K562 (cell line): ENCODE data around the gene PLXNB2. TPM values are rescaled to one million over a fixed set of nuclear protein-coding genes. Genes with fewer than 3 reads are reported as not detected.

Experiments used
- ATAC-seq: fragments of 200-7000 bp; cut with Tn5 transposase; 3 replicates; pipeline ENCODE4 v1.9.1; 2020; ENCODE audit warnings: moderate library complexity
- BruUV-seq: library from RNA; stranded (reverse); fragments of 400-500 nt; replicated peaks from 2 replicates; lab custom pipeline; 2021; lab: Mats Ljungman, UMichigan
- CTCF ChIA-PET: fragments of 300-600 bp; formaldehyde crosslinking; extraction: SDS; loops from one replicate; lab custom pipeline; 2021; ENCODE audit warnings: low intra/inter-chr PET ratio; lab: Yijun Ruan, JAX
- POLR2A ChIA-PET: fragments of 300-600, 350-650 bp; sonication (Branson Sonifier 250); formaldehyde crosslinking; extraction: SDS; loops from one replicate; lab custom pipeline; 2021; ENCODE audit warnings: antibody characterized with exemption, inconsistent platforms; lab: Yijun Ruan, JAX
- DNase-seq, 4 experiments: peaks; one replicate each; pipeline versions ENCODE4 v3.0.0 to v3.0.0-alpha.2; 2011 to 2018; ENCODE audit warnings: low spot score in 3 of 4, mixed read lengths in 3 of 4; ENCODE audit errors: extremely low read depth in 1 of 4
- FAIRE-seq: peaks from 2 replicates; lab custom pipeline; 2011; peaks lifted over from hg19 to GRCh38; lab: Jason Lieb, UNC
- H2AFZ ChIP-seq: 2 replicates; pipeline ENCODE4 v1.6.0; 2011; ENCODE audit warnings: low read depth, low read length, control low read depth, inconsistent platforms
- H3K27ac ChIP-seq: fragments of 200-600 bp; 3 replicates; pipeline ENCODE4 v1.8.0; 2011; ENCODE audit warnings: low read depth, mild to moderate bottlenecking, control low read depth, inconsistent platforms, low read length, moderate library complexity, mixed read lengths; ENCODE audit errors: extremely low read depth
- H3K27me3 ChIP-seq, 2 experiments: fragments of 300-600 bp in 1 of 2; 2 replicates in 1 of 2; 3 replicates in 1 of 2; pipeline versions ENCODE4 v1.6.0 to v1.8.0; 2011; ENCODE audit warnings: inconsistent platforms in 2 of 2, low read length in 2 of 2, mild to moderate bottlenecking in 1 of 2, mixed read lengths in 1 of 2, moderate library complexity in 1 of 2; ENCODE audit not compliant: control insufficient read depth in 2 of 2, insufficient read depth in 2 of 2
- H3K36me3 ChIP-seq: fragments of 300-600 bp; 3 replicates; pipeline ENCODE4 v1.8.0; 2011; ENCODE audit warnings: mild to moderate bottlenecking, low read length, inconsistent platforms; ENCODE audit not compliant: control insufficient read depth, insufficient read depth
- H3K4me1 ChIP-seq, 2 experiments: fragments of 200-600 bp in 1 of 2; replicated peaks in 1 of 2; 2 replicates in 1 of 2; 3 replicates in 1 of 2; pipeline versions ENCODE4 v1.5.1 to v1.8.0; 2011; ENCODE audit warnings: inconsistent platforms in 2 of 2, low read length in 2 of 2, mild to moderate bottlenecking in 1 of 2, mixed read lengths in 1 of 2, moderate library complexity in 1 of 2; ENCODE audit not compliant: control insufficient read depth in 2 of 2, insufficient read depth in 2 of 2
- H3K4me2 ChIP-seq: 2 replicates; pipeline ENCODE4 v1.6.1; 2011; ENCODE audit warnings: low read length, control low read depth, inconsistent platforms, mixed read lengths; ENCODE audit not compliant: insufficient read depth
- H3K4me3 ChIP-seq: fragments of 200-600 bp; sonication (generic), shearing (Covaris generic); 2 replicates; pipeline ENCODE4 v1.5.1; 2016; ENCODE audit warnings: control low read depth, inconsistent platforms
- H3K79me2 ChIP-seq: fragments of 200-600 bp; 3 replicates; pipeline ENCODE4 v1.8.0; 2011; ENCODE audit warnings: low read length, inconsistent platforms; ENCODE audit not compliant: control insufficient read depth, insufficient read depth
- H3K9ac ChIP-seq, 2 experiments: 2 replicates each; pipeline versions ENCODE4 v1.6.0 to v1.6.1; 2011; ENCODE audit warnings: low read depth in 2 of 2, low read length in 2 of 2, control low read depth in 1 of 2, inconsistent platforms in 1 of 2, mild to moderate bottlenecking in 1 of 2, mixed read lengths in 1 of 2; ENCODE audit not compliant: insufficient read depth in 1 of 2
- H3K9me1 ChIP-seq: one replicate; pipeline ENCODE4 v1.6.0; 2011; ENCODE audit warnings: inconsistent platforms, mild to moderate bottlenecking, low read length, moderate library complexity; ENCODE audit not compliant: control insufficient read depth, insufficient read depth
- H3K9me3 ChIP-seq: replicated peaks from 2 replicates; pipeline ENCODE4 v1.5.1; 2011; ENCODE audit warnings: low read depth, low read length, inconsistent platforms; ENCODE audit not compliant: control insufficient read depth, insufficient read depth
- H4K20me1 ChIP-seq: replicated peaks from 2 replicates; pipeline ENCODE4 v1.6.1; 2011; ENCODE audit warnings: low read length, inconsistent platforms, mixed read lengths; ENCODE audit not compliant: control insufficient read depth, insufficient read depth
- ATF4 ChIP-seq: fragments of 450-650 bp; formaldehyde crosslinking; IDR thresholded peaks from 2 replicates; pipeline ENCODE4 v1.4.0; 2022; ENCODE audit warnings: mild to moderate bottlenecking, moderate library complexity
- BHLHE40 ChIP-seq: IDR thresholded peaks from 2 replicates; pipeline ENCODE4 v1.6.1; 2011; ENCODE audit warnings: low read length, improper control_type of control experiment
- CTCFL ChIP-seq: IDR thresholded peaks from 2 replicates; pipeline ENCODE4 v1.6.1; 2011; ENCODE audit warnings: borderline replicate concordance, low read depth, mild to moderate bottlenecking, moderate library complexity, low read length; ENCODE audit not compliant: insufficient read depth, poor library complexity, severe bottlenecking
- DDX20 ChIP-seq: fragments of 450-650 bp; IDR thresholded peaks from 2 replicates; pipeline ENCODE4 v1.6.1; 2016; ENCODE audit warnings: missing genetic modification characterization, low read depth, mild to moderate bottlenecking, missing compliant biosample characterization, moderate library complexity
- DEAF1 ChIP-seq: fragments of 450-650 bp; formaldehyde crosslinking; IDR thresholded peaks from 2 replicates; pipeline ENCODE4 v1.4.0; 2020; ENCODE audit warnings: mild to moderate bottlenecking, moderate library complexity
- HDGF ChIP-seq: fragments of 450-650 bp; IDR thresholded peaks from 2 replicates; pipeline ENCODE4 v1.6.1; 2016
- KLF16 ChIP-seq: IDR thresholded peaks from 2 replicates; pipeline ENCODE4 v1.6.1; 2016; ENCODE audit warnings: antibody characterized with exemption
- PCBP2 ChIP-seq: fragments of 200-400 bp; formaldehyde crosslinking; IDR thresholded peaks from 2 replicates; pipeline ENCODE4 v1.6.1; 2018; ENCODE audit warnings: low read length, low read depth, mild to moderate bottlenecking, moderate library complexity; ENCODE audit not compliant: poor library complexity, severe bottlenecking
- SP1 ChIP-seq: sonication (generic); formaldehyde crosslinking; IDR thresholded peaks from 2 replicates; pipeline ENCODE4 v1.8.1; 2022; ENCODE audit warnings: mild to moderate bottlenecking, missing genetic modification reagents
- XRCC5 ChIP-seq: fragments of 200-400 bp; formaldehyde crosslinking; IDR thresholded peaks from 2 replicates; pipeline ENCODE4 v1.6.1; 2017; ENCODE audit warnings: low read depth, mild to moderate bottlenecking, low read length
- ZNF133 ChIP-seq: fragments of 250-450 bp; sonication (Bioruptor Pico); IDR thresholded peaks from 2 replicates; pipeline ENCODE4 v1.4.0; 2020; ENCODE audit warnings: mild to moderate bottlenecking
- ZNF324 ChIP-seq: fragments of 250-450 bp; sonication (Bioruptor Pico); IDR thresholded peaks from 2 replicates; pipeline ENCODE4 v1.4.0; 2020; ENCODE audit warnings: mild to moderate bottlenecking
- ZSCAN29 ChIP-seq: fragments of 450-650 bp; IDR thresholded peaks from 2 replicates; pipeline ENCODE4 v1.6.1; 2017
- WGBS: fragments of 100-300 bp; shearing (Covaris generic); methylation state at CpG from one replicate; pipeline ENCODE4 v1.1.6; 2016; ENCODE audit warnings: low coverage, mixed read lengths; ENCODE audit not compliant: insufficient coverage; ENCODE audit errors: missing lambda C conversion rate; 5-methylcytosine and 5-hydroxymethylcytosine counted together
- in situ Hi-C: fragments of 300-500 bp; cut with MboI; formaldehyde crosslinking; loops from 4 replicates; pipeline ENCODE4 v1.15.0; 2018; ENCODE audit warnings: inconsistent platforms, mixed read lengths
- intact Hi-C: fragments of 100-400 bp; cut with micrococcal nuclease; formaldehyde crosslinking; loops from 2 replicates; pipeline ENCODE4 v1.14.2; 2022
- polyA plus RNA-seq, 8 experiments: library from polyadenylated mRNA; depleted of rRNA in 4 of 8; stranded (reverse) in 5 of 8; unstranded in 3 of 8; fragments of >200 nt; fragmentation: Nextera tagmentation in 2 of 8; fragmentation: Illumina TruSeq in 1 of 8; extraction: Ambion mirVana in 2 of 8; extraction: Trizol in 1 of 8; gene quantifications; 2 replicates each; pipeline versions ENCODE4 v1.2.1 to v1.2.3, GENCODE V29; 2011 to 2014; ENCODE audit warnings: inconsistent platforms in 1 of 8, missing spikeins in 1 of 8
- total RNA-seq, 7 experiments: library from RNA; depleted of rRNA in 6 of 7; stranded (reverse); fragments of >200 nt in 6 of 7; fragmentation: Illumina TruSeq in 2 of 7; extraction: Trizol in 2 of 7; gene quantifications; 2 replicates each; pipeline versions ENCODE4 v1.2.1 to v1.2.3, GENCODE V29; 2011 to 2021; ENCODE audit warnings: low replicate concordance in 1 of 7

Gene PLXNB2
- total and polyA plus RNA-seq, 9 of the 15 experiments (the other 6 are each of a cell fraction or from before 2014, with no cell fraction given): 0.15 to 45.1 (median 13.6) TPM

- TF ChIP-seq ATF4 (CRISPR knock-in tag): no peak
These were observed 35.5 kb upstream of the PLXNB2 start, which contains the start of gene PPP6R2 (continued) for GRCh38 chr22:50342651-50343540.

GRCh38 chr22:50341977-50342650 is 34.7 kb upstream of the PLXNB2 start:
- peaks cover 3 to 56% of the 10 kb centered on the region in 2 experiments; a peak in 4 of 5 replicates for H3K4me1 ChIP-seq
- peak; percentile 89 for ATAC-seq
- FAIRE-seq: peak; percentile 44
- peak; percentile 65; the same call in 1 of the 2 replicates for TF ChIP-seq ZSCAN29
- TF ChIP-seq PCBP2: no peak
- peak; percentile 30; the same call in 1 of the 2 replicates for TF ChIP-seq BHLHE40
- TF ChIP-seq HDGF: no peak
- TF ChIP-seq XRCC5: peak; percentile 85
- TF ChIP-seq KLF16: no peak
- TF ChIP-seq CTCFL: peak; percentile 37
- TF ChIP-seq ZNF133: no peak
- TF ChIP-seq SP1 (CRISPR knock-in tag): peak; percentile 41; the same call in 1 of the 2 replicates
- peak; percentile 68 for TF ChIP-seq DEAF1 (CRISPR knock-in tag)
- no peak for TF ChIP-seq ZNF324 (CRISPR knock-in tag)
- TF ChIP-seq DDX20 (tag): no peak

More at GRCh38 chr22:50341977-50342650, 34.7 kb upstream of the PLXNB2 start:
- 2% methylated on average over 22 of the region's 26 CpGs for WGBS
- Histone ChIP-seq H3K36me3 (peaks cover 10% of the 10 kb centered on the region; the same call in 2 of the 3 replicates), H3K9me3 (0 out of 2 replicates have a peak, but pooled peaks cover 2% of the 10 kb centered on the region), H4K20me1 (peaks cover under 1% of the 10 kb centered on the region; the same call in 1 of the 2 replicates), H3K4me2 (peak overlapping the region; percentile 85), H2AFZ (0 out of 2 replicates have a peak overlapping the region, but pooled peaks have one; percentile 86), H3K27me3 (no peaks in the 10 kb centered on the region), H3K27ac (peak overlapping the region; percentile 86), H3K9me1 (peaks cover 4% of the 10 kb centered on the region), H3K9ac (peak overlapping the region; percentile 38 to 80), H3K79me2 (peaks cover 47% of the 10 kb centered on the region), H3K4me3 (peak overlapping the region; percentile 77)
- in situ Hi-C loops (loop anchor here (5.0 kb wide), 1 partner anchor 100 kb away; no protein-coding TSS in a partner anchor), intact Hi-C loops (loop anchor here (1.0 to 10.0 kb wide), 3 partner anchors 67 to 197 kb away; no protein-coding TSS in a partner anchor)
- DNase-seq: peak; percentile 58 to 89 (median 64)
- BruUV-seq: no TSS peak
- ChIA-PET CTCF (interaction anchor here (0.6 to 2.1 kb wide), 7 partner anchors 15 to 192 kb away, joined by 3 to 8 read pairs (median 3); partner anchors contain the start of gene DENND6B), POLR2A (interaction anchor here (0.6 to 1.4 kb wide), 5 partner anchors 10 to 91 kb away, joined by 3 to 5 read pairs (median 4); partner anchors contain the start of gene HDAC10)
